Activated CD4-positive, CD25-positive, alpha-beta regulatory T cell (primary cell): ENCODE measurements around the gene OXCT2.
"Not testable (repeated sequence)": the region's sequence is repeated elsewhere in the genome, so short reads cannot be mapped to it uniquely, and the experiment has no call there.

Experiments
- DNase-seq, 4 experiments: peaks; one replicate each; lab custom pipeline; 2025; lab: John Stamatoyannopoulos, UW

OXCT2 gene

DNA sequence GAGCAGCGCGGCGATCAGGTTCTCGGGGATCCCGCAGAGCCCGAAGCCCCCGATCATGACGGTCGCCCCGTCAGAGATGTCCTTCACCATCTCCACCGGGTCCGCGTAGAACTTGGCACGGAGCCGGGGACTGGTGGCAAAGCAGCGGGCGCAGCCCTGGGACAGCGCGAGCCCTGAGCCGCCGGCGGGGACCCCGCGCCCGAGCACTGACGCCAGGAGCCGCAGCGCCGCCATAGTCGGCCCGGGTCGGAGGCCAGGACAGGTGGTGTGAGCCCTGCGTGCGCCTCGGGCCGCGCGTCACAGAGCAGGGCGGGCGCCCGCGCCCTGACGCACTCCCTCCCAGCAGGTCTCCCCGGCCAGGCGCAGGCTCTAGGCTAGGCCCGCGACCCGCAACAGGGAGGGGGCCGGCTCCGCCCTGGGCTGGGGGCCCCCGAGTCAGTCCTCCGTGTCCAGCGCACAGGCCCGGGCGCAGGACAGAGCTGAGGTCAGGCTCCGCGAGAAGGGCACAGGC lies at the start of gene OXCT2:
OXCT2 (minus strand) TSS at position 327 of the 511 bp plus-strand sequence; CDS start at position 234, 93 bp downstream.
- DNase-seq, result not testable (repeated sequence)

DNA sequence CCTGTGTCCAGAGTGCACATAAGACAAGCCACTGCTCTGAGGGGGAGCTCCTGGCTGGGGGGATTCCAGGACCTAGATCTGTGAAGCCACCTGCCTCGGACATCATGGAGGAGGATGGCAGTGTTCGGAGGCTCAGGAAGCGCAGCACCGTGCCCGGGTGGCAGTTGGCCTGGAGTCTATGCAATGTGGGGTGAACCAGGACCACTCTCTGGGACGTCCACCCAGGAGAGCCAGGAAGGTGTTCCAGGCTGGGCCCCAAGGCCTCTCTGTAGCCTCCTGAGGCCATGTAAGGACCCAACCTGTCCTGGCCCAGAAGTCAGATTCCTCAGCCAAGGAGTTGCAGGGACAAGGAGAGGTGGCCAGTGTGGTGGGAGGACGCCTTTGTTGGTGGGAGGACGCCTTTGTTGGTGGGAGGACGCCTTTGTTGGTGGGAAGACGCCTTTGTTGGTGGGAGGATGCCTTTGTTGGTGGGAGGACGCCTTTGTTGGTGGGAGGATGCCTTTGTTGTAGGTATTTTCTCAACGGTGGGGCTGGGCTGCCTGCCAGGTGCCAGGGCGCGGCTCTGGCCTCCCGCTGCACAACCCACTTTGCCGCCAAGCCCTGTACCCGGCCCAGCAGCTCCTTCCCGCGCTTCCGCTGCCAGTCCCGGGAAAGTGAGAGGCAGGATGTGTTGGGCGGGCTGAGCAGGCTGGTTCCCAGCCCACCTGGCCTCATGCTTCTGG lies 48.1 kb upstream of the OXCT2 start:
- no peak for DNase-seq

DNA sequence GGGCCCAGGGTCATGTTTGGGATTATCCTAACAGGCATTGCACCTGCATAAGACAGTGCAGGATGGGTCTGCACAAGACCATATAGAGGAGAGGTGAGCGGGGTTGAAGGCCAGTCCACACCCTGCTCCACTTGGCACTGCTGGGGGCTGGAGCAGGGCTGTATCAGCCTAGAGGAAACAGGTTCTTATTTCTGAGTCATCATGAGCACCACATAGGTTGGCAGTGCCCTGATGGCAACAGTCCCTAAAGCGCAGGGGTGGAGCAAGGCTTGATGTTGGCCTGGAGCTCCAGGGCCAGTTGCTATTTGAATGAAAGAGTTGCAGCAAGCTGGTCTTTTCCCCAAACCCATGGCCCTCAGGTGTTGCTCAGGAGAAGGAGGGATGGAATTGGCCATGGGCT lies 47.3 kb upstream of the OXCT2 start:
- no peak for DNase-seq

DNA sequence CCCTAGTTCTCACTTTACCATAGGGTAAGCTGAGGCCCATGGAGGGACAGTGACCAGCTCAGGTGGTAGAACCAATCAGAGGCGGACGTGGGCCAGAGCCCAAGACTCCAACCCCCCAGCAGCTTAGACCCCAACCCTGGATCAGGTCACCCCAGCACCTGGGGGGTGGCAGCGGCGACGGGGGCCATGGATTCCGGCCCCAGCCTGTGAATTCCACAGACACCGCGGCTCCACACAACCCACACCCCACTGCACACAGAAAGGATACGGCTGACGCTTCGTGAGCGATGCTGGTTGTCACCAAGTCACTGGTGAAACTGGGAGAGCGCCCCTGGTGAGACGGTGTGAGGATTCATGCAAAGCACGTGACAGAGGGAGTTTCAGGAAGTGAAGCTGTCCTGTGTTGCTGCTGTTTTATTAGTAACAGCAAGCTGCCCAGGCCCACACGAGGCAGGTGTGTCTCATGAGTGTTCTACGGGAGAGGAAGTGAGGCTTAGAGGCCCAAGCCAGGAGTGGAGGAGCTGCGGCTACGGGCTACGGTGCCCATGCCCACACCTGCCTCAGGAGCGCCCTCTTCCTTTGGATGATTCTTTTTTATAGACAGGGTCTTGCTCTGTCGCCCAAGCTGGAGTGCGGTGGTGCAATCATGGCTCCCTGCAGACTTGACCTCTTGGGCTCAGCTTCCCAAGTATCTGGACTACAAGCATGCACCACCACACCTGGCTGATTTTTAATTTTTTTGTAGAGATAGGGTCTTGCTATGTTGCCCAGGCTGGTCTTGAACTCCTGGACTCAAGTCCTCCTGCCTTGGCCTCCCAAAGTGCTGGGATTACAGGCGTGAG lies 46.2 kb upstream of the OXCT2 start:
- peak; percentile 17 to 46 (median 30) for DNase-seq

DNA sequence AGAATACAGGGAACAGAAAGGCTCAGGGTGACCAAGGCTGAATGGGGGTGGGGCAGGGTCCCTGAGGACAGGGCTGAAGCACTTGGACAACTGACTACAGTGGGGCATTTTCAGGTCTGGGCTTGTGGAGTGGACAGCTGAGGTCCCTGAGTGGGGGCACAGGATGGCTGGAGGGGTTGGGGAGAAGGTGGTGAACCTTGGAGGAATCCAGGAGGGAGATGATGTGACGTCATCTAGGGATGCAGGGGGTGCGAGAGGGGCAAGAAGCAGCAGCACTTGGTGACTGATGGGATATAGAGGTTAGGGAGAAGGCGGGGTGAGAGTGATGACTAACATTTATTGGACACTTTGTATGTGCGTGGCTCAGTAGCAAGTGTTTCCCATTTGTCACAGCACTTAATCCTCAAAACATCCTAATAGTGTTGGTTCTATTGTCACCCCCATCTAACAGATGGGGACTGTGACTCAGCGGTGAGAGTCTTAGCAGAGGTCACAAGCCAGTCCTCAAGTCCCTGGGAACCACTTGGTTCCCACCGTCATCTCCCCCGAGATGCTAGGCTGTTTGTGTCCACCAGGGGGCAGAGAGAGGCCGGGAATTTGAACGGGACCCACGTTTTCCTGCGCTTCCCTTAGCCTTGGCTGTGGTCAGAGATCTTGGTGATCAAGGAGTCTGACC lies 45.4 kb upstream of the OXCT2 start:
- DNase-seq, result peak; percentile 8 to 35 (median 12)

DNA sequence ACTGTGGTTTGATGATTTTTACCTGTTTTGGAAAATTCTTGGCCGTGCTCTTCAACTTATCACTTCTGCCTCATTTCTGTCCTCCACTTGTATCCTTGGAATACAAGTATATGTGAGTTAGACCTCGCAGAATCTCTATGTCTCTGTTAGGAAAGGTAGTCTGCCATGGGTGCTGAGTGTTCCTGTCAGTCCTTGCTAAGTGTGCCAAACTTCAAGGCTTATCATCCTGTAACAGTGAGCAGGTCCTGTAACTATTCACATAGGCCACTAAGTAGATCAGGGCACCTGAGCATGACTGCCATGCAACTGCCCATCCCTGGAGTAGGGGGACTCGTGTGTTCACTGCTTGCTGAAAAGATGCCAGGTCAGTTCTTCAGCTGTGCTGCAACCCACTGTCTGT lies 41.8 kb upstream of the OXCT2 start:
- no peak for DNase-seq

DNA sequence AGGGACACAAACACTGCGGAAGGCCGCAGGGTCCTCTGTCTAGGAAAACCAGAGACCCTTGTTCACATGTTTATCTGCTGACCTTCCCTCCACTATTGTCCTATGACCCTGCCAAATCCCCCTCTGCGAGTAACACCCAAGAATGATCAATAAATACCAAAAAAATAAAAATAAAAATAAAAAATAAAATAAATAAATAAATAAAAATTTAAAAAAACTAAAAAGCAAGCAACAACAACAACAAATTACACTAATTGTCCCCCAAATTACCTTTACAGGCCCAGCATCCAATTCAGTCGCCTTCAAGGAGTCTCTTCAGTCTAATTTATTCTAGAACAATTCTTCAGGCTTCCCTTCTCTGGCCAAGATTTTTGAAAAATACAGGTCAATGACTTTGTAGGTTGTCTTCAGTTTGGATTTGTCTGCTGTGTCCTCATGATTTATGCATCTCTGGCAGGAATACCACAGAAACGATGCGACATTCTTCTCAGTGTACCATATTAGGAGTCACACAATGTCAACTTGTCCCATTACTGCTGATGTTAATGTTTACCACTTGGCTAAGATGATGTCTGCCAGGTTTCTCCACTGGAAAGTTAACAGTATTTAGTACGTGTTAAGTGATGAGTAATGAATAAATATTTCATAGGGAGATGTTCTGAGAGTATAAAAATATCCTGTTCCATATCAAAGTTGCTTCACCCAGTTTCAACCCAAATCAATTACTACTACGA lies 37.8 kb upstream of the OXCT2 start:
- DNase-seq, result no peak

DNA sequence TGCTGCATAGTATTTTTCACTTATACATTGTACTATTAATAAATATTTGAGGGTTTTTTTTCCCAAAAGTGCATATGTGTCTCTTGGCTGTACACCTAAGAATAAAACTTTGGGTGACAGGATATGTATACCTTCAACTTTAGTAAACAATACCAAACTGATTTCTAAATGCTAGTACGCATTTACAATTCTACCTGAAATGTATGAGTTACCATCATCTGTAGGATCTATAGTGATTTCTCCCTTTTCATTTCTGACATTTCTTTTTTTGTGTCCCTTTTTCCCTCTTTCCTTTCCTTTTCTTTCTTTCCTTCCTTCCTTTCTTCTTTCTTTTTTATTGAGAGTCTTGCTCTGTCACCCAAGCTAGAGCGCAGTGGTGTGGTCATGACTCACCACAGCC lies 34.2 kb upstream of the OXCT2 start:
- DNase-seq, result no peak

DNA sequence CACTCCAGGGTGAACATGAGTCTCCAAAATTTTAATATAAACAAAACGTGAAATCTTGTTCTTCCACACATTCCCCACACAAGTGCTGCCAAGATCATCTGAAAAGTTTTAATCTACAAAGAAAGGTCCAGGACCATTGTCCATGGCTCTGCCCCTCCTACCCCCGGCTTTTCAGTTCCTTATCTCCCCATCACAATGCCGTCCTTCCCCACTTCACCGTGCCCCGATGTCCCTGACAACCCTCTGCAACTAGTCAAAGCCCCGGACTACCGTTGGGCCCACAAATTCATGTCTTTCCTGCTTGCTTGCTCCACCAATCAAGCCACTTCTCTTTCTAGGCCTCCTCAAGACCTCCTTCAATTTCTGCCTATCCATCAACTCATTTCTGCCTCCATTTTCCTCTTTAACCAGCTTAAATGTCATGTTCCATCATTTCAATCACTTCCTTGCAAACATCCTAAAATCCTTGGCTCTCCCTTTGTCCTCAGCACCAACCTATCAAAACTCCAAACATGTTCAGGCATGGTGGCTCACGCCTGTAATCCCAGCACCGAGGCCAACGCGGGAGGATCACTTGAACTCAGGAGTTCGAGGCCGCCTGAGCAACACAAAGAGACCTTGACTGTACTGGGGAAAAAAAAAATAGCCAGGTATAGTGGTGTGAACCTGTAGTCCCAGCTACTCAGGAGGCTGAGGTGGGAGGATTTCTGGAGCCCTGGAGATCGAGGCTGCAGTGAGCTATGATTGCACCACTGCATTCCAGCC lies 31.5 kb upstream of the OXCT2 start:
- no peak for DNase-seq

DNA sequence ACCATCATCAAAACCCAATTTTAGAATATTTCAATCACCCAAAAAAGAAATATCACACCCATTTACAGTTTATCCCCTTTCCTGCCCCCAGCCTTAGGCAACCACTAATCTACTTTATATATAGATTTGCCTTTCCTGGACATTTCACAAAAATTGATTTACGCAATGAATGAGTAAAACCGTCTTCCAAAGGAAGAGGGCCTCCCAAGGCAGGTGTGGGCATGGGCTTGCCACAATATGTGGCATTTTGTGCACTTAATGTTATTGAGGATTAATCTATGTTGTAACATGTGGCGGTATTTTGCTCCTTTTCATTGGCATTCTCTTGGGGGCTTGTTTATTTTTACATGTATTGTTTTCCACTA lies 29.3 kb upstream of the OXCT2 start:
- no peak for DNase-seq

DNA sequence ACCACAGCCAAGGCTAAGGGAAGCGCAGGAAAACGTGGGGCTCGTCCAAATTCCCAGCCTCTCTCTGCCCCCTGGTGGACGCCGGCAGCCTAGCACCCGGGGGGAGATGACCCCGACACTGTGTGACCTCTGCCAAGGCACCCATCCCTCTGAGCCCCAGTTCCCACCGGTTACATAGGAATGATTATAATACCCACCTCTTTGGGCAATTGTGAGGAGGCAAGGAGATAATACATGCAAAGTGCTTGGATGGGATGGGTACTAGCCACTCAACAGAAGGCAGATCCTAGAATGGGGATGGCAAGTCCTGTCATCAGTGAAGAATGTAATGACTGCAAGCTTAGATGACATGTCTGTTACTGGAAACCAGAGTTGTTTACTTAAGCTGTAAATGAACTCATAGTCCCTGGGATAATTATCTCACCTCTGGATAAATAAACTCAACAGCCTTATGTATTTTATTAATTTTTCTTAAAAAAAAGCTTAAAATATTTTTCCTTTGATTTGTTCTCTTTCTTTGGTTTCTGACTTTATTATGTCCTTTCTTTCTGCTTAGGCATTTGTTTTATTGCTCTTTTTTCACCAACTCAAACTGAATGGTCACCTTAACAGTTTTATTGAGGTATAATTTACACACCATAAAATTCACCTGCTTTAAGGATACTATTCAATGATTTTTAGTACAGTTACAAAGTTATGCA lies 28.8 kb upstream of the OXCT2 start:
- DNase-seq, result peak; percentile 39 to 68 (median 46)

DNA sequence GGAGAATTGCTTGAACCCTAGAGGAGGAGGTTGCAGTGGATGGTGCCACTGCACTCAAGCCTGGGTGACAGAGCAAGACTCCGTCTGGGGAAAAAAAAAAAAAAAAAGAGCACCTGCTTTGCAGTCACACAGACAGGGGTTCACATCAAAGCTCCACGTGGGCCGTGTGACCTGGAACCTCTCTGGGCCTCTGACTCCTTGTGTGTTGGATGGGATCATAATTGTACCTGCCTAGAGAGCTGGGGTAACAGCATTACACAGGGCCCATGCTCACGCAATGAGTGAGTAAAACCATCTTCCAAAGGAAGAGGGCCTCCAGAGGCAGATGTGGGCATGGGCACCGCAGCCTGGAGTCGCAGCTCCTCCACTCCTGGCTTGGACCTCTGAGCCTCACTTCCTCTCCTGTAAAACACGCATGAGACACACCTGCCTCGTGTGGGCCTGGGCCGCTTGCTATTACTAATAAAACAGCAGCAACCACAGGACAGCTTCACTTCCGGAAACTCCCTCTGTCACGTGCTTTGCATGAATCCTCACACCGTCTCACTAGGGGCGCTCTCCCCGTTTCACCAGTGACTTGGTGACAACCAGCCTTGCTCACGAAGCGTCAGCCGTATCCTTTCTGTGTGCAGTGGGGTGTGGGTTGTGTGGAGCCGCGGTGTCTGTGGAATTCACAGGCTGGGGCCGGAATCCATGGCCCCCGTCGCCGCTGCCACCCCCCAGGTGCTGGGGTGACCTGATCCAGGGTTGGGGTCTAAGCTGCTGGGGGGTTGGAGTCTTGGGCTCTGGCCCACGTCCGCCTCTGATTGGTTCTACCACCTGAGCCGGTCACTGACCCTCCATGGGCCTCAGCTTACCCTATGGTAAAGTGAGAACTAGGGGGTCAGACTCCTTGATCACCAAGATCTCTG lies 28.0 kb upstream of the OXCT2 start:
- peak; percentile 65 to 84 (median 78) for DNase-seq

DNA sequence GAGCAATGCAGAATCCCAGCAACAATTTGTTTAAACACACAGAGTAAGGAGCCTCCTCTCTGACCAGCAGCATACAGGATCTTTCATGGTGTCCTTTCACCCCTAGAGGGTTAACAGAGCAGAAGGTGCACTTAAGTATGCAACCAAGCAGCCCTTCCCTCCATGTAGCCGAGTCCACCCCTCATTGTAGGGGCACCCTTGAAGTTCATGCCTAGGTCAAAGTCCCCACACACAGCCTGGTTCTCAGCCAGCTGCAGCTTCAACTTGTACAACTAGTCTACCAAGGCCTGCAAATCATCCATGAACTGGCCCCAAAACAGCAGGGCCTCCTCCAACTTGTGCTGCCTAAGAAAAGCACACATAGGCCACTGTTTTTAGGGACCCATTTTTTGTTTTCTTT lies 24.5 kb upstream of the OXCT2 start:
- DNase-seq, result no peak

DNA sequence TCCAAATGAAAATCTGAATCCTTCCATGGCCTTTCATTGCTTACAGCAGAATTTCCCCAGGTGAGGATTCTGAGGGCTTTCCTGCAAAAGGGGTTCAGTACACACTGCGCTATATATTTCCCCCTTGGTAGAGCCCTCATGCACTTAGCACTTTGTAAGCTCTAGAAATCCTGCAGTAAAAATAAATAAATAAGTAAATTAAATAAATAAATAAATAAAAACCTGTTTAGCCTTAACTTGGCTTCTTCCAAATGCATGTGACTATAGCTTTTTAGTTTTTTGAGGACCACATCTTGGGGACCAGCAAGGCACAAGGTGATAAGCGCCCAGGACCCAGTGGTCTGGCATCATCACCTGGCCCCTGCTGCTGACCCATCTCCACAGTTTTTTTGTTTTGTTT lies 20.7 kb upstream of the OXCT2 start:
- DNase-seq, result no peak

DNA sequence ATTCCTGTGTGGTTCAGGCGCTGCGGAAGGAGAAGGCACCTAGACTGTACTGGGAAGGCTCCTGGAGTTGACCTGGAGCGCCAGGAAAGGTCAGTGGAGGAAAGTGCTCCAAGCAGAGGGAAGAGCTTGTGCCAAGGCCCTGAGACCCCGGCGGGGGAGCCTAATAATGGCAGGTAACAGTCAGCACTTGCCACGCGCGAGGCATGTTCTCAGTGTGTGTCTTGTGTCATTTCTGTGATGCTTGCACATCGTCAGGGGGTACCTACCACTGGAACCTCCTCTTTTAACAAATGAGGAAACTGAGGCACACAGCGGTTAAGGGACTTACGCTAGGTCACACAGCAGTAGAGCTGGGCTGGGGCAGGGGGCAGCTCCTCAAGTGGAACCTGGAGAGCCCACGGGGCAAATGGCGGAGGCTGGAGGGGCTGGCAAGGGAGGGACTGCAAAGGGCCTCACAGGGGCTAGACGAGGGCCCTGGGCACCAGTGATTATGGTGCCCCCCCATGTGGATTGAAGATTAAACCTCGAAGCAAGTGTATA lies 18.5 kb upstream of the OXCT2 start:
- DNase-seq, result no peak

DNA sequence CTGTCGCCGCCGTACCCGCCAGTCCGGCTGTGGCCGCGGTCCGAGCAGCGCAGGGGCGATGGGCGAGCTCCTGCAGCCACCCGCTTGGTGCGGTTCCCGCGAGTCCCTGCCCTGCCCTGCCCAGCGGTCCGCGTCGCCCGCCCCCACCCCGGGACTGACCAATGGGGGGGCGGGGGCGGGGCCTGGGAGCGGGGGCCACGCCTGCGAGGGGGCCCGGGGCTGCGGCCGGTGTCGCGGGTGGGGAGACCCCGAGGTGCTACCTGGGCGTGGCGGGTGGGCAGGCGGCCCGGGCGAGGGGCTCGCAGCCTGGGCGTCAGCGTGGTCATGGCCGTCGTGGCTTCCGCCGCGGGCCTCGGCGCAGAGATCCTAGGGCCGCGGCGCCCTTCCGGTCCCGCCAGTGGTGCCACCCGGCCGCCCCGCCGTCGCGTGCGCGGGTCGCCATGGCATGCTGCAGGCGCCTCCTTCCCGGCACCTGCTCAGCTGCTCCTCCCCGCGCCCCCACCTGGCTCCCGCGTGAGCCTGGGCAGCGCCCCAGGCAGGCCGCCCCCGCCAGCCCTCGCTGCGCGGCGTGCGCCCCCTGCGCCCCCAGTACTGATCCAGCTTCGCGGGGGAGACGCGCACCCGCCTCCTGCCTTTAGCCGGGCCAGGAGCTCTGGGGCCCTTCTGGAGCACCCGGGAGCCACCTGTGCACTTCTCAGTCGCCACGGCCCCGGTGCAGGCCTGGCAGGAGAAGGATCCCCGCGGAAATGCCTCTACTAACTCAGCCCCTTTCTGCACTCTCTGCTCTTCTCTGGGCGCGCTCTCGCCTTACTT lies 17.8 kb upstream of the OXCT2 start, which contains the start of gene BMP8B:
BMP8B (minus strand) TSS at position 108 of the 813 bp plus-strand sequence. CDS start 380 bp downstream, outside the sequence.
- DNase-seq, result peak; percentile 18 to 29 (median 26)

DNA sequence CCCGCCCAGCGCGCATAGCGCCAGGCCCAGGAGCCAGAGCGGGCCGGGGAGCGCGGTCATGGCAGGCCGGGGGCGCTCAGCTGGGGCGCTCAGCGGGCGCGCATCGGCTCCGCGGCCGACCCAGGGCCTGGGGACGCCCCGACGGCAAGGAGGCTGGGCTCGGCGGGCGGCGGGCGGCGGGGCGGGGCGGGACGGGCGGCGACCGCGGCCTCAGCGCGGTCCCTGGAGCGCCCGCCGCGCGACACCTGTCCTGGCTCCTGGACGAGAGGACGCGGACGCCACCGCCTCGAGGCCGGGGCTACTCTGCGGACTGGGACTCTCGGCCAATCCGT lies 17.2 kb upstream of the OXCT2 start:
- DNase-seq, result no peak

DNA sequence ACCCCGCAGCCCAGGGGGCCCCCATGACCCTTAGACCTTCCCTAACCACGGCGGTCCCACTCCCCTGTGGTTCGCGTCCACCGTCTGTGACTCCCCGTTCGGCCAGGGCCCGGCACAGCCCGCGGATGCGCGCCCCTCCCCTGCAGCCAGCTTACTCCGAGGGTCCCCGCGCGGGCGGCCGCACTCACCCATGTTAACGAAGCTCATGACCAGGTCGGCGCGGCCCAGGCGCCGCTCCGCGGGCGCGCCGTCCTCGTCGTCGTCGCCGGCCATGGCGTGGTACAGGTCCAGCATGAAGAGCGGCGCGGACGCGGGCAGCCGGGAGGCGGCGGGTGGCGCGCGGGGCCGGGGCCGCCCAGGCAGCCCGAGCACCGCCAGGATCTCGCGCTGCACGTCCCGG lies 16.8 kb upstream of the OXCT2 start:
- not testable (repeated sequence) for DNase-seq
